ENCODE measurements around the gene OTOG. TPM values are rescaled to one million over a fixed set of nuclear protein-coding genes. Genes with fewer than 3 reads are reported as not detected.

The OTOG gene
- total RNA-seq, 2 experiments from 2014 or later: not detected

DNA sequence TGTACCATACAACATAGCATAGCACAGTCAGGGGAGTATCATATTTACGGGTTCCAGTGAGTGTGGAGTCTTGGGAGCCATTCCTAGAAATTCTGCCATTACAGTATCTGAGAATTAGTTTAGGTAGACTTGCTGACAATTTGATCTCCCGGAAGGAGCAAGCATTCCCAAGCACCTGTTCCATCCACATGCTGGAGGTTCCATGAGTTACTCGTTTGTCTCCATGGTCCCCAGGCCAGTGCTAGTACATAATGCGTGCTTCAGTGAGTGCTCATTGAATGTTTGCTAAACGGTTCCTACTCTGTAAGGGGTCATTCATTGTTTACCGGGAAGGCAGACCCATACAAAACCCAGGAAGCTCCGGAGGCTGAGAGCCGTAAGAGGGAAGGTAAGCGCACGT lies 144.9 kb downstream of the OTOG start:
- Histone ChIP-seq H3K27me3 (ENCODE audit: control insufficient read depth in 1 of 2, insufficient read depth in 2 of 2, low read length in 2 of 2) (peaks cover 20 to 42% of the 10 kb centered on the region in 2 experiments), H3K36me3 (ENCODE audit: insufficient read depth, low read length) (no peaks in the 10 kb centered on the region), H3K4me3 (ENCODE audit: low read length) (no peak overlapping the region), H3K4me1 (ENCODE audit: insufficient read depth, low read length) (no peaks in the 10 kb centered on the region), H3K27ac (ENCODE audit: low read depth in 1 of 2, low read length in 2 of 2) (no peak overlapping the region), H3K9me3 (ENCODE audit: control insufficient read depth in 1 of 2, insufficient read depth in 1 of 2, low read length in 2 of 2) (peaks cover 0 to 7% of the 10 kb centered on the region in 2 experiments)
- Mint-ChIP-seq H3K27me3 (peaks cover 50% of the 10 kb centered on the region), H3K4me1 (ENCODE audit: low read depth) (no peaks in the 10 kb centered on the region), H3K4me3 (no peak overlapping the region), H3K9me3 (no peaks in the 10 kb centered on the region), H3K36me3 (ENCODE audit: low read depth) (no peaks in the 10 kb centered on the region), H3K27ac (no peak overlapping the region)
- ATAC-seq (ENCODE audit: poor library complexity) (no peak), DNase-seq (no peak)
- ChIA-PET CTCF (no interaction called here), POLR2A (no interaction called here)
- intact Hi-C loops (cut with DNase I, micrococcal nuclease): no loop called here
- TF ChIP-seq, protein P1, sequence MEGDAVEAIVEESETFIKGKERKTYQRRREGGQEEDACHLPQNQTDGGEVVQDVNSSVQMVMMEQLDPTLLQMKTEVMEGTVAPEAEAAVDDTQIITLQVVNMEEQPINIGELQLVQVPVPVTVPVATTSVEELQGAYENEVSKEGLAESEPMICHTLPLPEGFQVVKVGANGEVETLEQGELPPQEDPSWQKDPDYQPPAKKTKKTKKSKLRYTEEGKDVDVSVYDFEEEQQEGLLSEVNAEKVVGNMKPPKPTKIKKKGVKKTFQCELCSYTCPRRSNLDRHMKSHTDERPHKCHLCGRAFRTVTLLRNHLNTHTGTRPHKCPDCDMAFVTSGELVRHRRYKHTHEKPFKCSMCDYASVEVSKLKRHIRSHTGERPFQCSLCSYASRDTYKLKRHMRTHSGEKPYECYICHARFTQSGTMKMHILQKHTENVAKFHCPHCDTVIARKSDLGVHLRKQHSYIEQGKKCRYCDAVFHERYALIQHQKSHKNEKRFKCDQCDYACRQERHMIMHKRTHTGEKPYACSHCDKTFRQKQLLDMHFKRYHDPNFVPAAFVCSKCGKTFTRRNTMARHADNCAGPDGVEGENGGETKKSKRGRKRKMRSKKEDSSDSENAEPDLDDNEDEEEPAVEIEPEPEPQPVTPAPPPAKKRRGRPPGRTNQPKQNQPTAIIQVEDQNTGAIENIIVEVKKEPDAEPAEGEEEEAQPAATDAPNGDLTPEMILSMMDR (IDR thresholded peaks at IDR 0.05): no peak

DNA sequence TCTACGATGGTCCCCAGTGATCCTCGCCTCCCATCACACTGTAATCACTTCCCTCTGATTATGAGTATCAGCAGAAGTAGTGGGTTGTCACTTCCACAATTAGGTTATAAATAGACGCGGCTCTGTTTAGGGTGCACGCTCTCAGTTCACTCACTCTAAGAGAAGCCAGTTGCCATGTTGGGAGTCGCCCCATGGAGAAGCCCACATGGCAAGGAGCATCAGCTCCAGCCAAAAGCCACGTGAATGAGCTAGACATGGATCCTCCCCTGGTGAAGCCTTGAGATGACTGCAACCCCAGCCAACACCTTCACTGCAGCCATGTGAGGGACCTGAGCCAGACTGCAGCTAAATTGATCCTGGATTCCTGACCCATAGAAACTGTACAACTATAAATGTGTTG lies 145.9 kb downstream of the OTOG start:
- H3K9me3 Mint-ChIP-seq: no peaks in the 10 kb centered on the region
- no peaks in the 10 kb centered on the region for H3K4me1 ChIP-seq (ENCODE audit: insufficient read depth, low read length)
- no peak overlapping the region for H3K4me3 ChIP-seq (ENCODE audit: low read length)
- intact Hi-C loops (cut with DNase I, micrococcal nuclease): no loop called here
- ATAC-seq (ENCODE audit: poor library complexity): no peak
- TF ChIP-seq, protein P1 (IDR thresholded peaks at IDR 0.05): no peak
- peaks cover 17 to 52% of the 10 kb centered on the region in 2 experiments for H3K27me3 ChIP-seq (ENCODE audit: control insufficient read depth in 1 of 2, insufficient read depth in 2 of 2, low read length in 2 of 2)
- no peak overlapping the region for H3K27ac Mint-ChIP-seq
- ChIA-PET POLR2A (no interaction called here), CTCF (no interaction called here)
- no peak overlapping the region for H3K4me3 Mint-ChIP-seq
- no peak overlapping the region for H3K27ac ChIP-seq (ENCODE audit: low read depth in 1 of 2, low read length in 2 of 2)
- H3K36me3 ChIP-seq (ENCODE audit: insufficient read depth, low read length): no peaks in the 10 kb centered on the region
- no peaks in the 10 kb centered on the region for H3K4me1 Mint-ChIP-seq (ENCODE audit: low read depth)
- peaks cover 53% of the 10 kb centered on the region for H3K27me3 Mint-ChIP-seq
- no peaks in the 10 kb centered on the region for H3K36me3 Mint-ChIP-seq (ENCODE audit: low read depth)
- DNase-seq: no peak
- H3K9me3 ChIP-seq (ENCODE audit: control insufficient read depth in 1 of 2, insufficient read depth in 1 of 2, low read length in 2 of 2): peaks cover 0 to 4% of the 10 kb centered on the region in 2 experiments

DNA sequence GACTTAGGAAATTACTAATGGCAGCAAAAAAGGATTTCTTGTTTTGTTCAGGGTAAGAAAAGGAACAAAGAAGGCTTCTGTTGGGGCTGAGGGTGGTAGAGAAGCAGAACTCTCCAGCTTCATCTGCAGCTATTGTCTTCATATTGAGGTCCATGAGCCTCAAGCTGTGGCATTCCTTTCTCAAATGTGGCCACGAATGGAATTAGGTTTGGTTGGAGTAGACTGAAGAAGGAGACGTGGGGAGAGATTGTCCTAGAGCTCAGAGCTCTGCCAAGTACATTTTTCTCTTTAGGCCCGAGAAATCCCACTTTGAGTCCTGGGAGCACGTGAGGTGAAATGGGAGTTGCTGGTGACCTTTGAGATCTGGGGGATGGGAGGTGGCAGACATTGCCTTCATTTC lies 146.5 kb downstream of the OTOG start:
- no peak for ATAC-seq (ENCODE audit: poor library complexity)
- intact Hi-C loops (cut with DNase I, micrococcal nuclease): no loop called here
- Histone ChIP-seq H3K9me3 (ENCODE audit: control insufficient read depth in 1 of 2, insufficient read depth in 1 of 2, low read length in 2 of 2) (no peaks in the 10 kb centered on the region), H3K36me3 (ENCODE audit: insufficient read depth, low read length) (no peaks in the 10 kb centered on the region), H3K4me3 (ENCODE audit: low read length) (no peak overlapping the region), H3K27me3 (ENCODE audit: control insufficient read depth in 1 of 2, insufficient read depth in 2 of 2, low read length in 2 of 2) (peaks cover 16 to 56% of the 10 kb centered on the region in 2 experiments), H3K4me1 (ENCODE audit: insufficient read depth, low read length) (no peaks in the 10 kb centered on the region), H3K27ac (ENCODE audit: low read depth in 1 of 2, low read length in 2 of 2) (no peak overlapping the region)
- Mint-ChIP-seq H3K4me3 (no peak overlapping the region), H3K27ac (no peak overlapping the region), H3K4me1 (ENCODE audit: low read depth) (no peaks in the 10 kb centered on the region), H3K9me3 (no peaks in the 10 kb centered on the region), H3K27me3 (peaks cover 59% of the 10 kb centered on the region), H3K36me3 (ENCODE audit: low read depth) (no peaks in the 10 kb centered on the region)
- DNase-seq: no peak
- ChIA-PET POLR2A (no interaction called here), CTCF (no interaction called here)
- TF ChIP-seq, protein P1 (IDR thresholded peaks at IDR 0.05): no peak
